ENCODE data around the gene ZBTB47.

ZBTB47 gene

GRCh38 chr3:42686832-42687650, 33.5 kb downstream of the ZBTB47 start:
- DNase-seq, result no peak

GRCh38 chr3:42688016-42688415, 34.5 kb downstream of the ZBTB47 start:
- DNase-seq, result no peak

GRCh38 chr3:42688487-42689420, 35.3 kb downstream of the ZBTB47 start:
- DNase-seq, result no peak

GRCh38 chr3:42689421-42690014, 36.0 kb downstream of the ZBTB47 start:
- no peak for DNase-seq

GRCh38 chr3:42690191-42690590, 36.7 kb downstream of the ZBTB47 start:
- DNase-seq, result no peak

GRCh38 chr3:42690766-42691680, 37.5 kb downstream of the ZBTB47 start:
- DNase-seq, result no peak

GRCh38 chr3:42691816-42692666, 38.5 kb downstream of the ZBTB47 start:
- no peak for DNase-seq

GRCh38 chr3:42692667-42693529, 39.4 kb downstream of the ZBTB47 start:
- DNase-seq, result no peak

GRCh38 chr3:42693530-42693930, 40.0 kb downstream of the ZBTB47 start:
- DNase-seq, result no peak

- no peak for DNase-seq
Measured at GRCh38 chr3:42694366-42694765, 40.9 kb downstream of the ZBTB47 start.

GRCh38 chr3:42696356-42697288, 43.1 kb downstream of the ZBTB47 start:
- DNase-seq, result no peak

GRCh38 chr3:42697289-42698051, 44.0 kb downstream of the ZBTB47 start:
- DNase-seq, result no peak

- DNase-seq, result no peak
Measured at GRCh38 chr3:42698216-42698910, 44.9 kb downstream of the ZBTB47 start.

- no peak for DNase-seq
Measured at GRCh38 chr3:42698911-42699230, 45.4 kb downstream of the ZBTB47 start.

GRCh38 chr3:42699511-42699971, 46.0 kb downstream of the ZBTB47 start:
- DNase-seq, result no peak

- no peak for DNase-seq
Measured at GRCh38 chr3:42700366-42701288, 47.1 kb downstream of the ZBTB47 start.

Data from DMS 273 treated with DMSO at 0.1 percent for 48 hours (cell line).